Jurkat, Clone E6-1 (cell line): ENCODE results near the gene TBXAS1.

Experiments used
- DNase-seq: peaks from one replicate; pipeline ENCODE4 v3.0.0-alpha.2; 2011; ENCODE audit warnings: low read depth, low spot score
- H3K4me3 ChIP-seq: 2 replicates; pipeline ENCODE4 v1.5.1; 2011; ENCODE audit warnings: mild to moderate bottlenecking, low read length, control low read depth, moderate library complexity

Gene TBXAS1

GRCh38 chr7:139987691-139988516 is 158.8 kb downstream of the TBXAS1 start:
- DNase-seq = no peak
- no peak overlapping the region for H3K4me3 ChIP-seq

DNA sequence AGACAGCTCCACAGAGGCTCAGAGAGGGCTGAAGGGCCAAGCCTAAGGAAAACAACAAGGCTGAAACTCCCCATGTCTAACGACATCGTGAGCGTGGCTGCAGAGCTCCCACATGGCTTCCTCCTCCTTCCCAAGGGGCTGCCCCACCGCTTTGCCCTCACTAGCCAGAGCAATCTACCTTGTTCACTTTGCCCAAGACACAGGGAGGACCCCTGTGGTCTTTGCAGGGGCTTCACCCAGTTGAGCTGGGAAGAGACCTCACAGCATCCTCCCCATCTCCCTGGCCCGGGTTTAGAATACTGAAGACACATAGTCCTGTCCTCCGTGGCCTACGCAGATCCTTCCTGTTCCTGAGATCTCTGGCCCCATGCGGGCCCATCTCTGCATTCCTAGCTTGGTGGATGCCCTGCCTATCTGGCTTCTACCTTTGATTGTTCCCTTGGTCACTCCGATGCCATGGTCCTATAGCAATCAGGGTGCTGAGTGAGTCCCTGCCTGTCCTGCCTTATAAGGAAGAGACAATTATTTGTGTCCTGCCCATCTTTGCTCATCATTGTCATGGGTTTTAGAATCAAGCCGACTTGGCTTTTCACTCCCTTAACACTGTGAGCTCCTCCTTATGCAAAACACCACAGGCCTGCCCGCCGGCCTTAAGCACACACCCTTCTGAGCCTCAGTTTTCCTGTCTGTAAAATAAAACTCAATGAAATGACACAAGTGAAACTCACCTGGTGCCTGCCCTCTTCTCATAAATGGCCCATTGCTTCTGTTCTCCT is 160.5 kb downstream of the TBXAS1 start:
- DNase-seq = no peak
- H3K4me3 ChIP-seq = no peak overlapping the region

GRCh38 chr7:139990142-139990535 is 161.1 kb downstream of the TBXAS1 start:
- no peak overlapping the region for H3K4me3 ChIP-seq
- no peak for DNase-seq

DNA sequence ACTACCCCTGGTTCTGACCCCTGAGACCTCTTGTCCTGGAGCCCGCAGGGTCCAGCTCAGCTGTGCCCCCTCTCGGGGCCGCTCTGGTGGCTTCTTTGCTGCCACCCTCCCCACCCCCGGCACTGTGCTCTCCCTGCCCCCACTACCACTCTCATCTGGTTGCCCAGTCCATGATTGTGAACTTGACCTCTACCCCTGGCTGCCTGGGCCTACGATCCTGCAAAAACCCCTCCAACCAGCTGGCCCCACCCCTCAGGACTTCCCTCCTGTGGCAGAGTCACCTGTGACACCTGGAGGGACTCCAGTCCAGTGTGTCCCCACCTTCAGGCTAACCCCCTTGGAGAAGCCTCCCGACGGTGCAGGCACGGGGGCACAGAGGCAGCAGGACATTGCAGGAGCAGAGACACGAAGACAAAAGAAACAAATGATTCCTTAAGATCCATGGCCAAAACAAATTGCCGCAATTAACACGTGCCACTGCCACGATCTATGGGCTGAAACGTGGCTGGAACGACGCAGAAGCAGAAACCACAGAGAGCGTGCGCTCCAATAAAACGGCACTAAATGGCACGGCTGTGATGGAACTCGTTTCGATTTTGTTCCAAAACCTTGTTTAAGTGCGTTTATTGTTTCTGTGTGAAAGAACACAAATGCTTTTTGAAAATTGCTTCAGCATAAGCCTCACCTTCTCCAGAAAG is 161.7 kb downstream of the TBXAS1 start:
- H3K4me3 ChIP-seq = no peak overlapping the region
- no peak for DNase-seq

- no peak overlapping the region for H3K4me3 ChIP-seq
- no peak for DNase-seq
Observed at GRCh38 chr7:139991269-139991666, 162.2 kb downstream of the TBXAS1 start.

- no peak for DNase-seq
- H3K4me3 ChIP-seq = no peak overlapping the region
Observed at GRCh38 chr7:139991911-139992310, 162.8 kb downstream of the TBXAS1 start.

- no peak for DNase-seq
- no peak overlapping the region for H3K4me3 ChIP-seq
Observed at GRCh38 chr7:139992353-139993044, 163.4 kb downstream of the TBXAS1 start.

GRCh38 chr7:139993169-139993568 is 164.1 kb downstream of the TBXAS1 start:
- no peak overlapping the region for H3K4me3 ChIP-seq
- DNase-seq = no peak

GRCh38 chr7:139993592-139993991 is 164.5 kb downstream of the TBXAS1 start:
- DNase-seq = no peak
- no peak overlapping the region for H3K4me3 ChIP-seq

GRCh38 chr7:139994356-139994755 is 165.3 kb downstream of the TBXAS1 start:
- no peak overlapping the region for H3K4me3 ChIP-seq
- no peak for DNase-seq

DNA sequence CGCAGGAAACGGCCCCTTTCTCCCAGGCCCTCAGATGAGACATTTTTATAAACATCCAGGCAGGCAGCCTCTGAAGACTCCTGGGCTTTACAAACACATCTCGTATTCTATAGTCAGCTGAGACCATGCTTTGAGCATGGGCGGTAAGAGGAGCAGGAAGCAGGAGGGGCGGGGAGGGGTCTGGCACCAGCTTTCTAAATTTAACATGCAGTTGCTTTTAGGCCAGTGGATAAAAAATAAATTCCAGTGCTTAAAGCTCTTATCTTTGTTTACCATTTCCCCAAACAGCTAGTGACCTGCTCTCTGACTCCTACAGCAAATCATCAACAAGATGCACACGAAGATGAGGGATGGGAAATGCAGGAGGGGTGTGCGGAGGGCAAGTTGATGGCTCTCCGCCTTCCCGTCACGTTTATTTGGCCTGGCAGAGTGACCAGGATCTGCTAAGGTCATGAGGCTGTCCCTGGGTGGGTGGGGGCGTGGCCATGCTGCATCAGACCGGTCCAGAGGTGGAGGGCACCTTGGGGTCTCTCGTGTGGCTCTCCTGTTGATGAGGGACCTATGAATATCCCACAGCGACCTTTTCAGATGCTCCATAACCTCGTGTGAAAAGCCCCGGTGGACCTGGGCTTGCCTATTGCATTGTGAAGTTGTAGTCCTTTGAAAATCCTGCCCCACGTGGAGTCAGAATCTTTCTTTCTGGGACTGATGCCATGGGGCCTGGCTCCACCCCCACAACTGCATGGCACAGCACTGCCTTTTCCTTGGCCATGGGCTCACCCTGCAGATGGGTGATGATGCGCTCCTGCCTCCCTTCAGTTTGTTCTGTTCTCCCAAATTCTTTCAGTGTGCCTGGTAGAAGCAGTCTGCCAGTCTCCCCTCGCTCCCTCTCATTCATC is 166.2 kb downstream of the TBXAS1 start:
- DNase-seq = no peak
- H3K4me3 ChIP-seq = no peak overlapping the region

DNA sequence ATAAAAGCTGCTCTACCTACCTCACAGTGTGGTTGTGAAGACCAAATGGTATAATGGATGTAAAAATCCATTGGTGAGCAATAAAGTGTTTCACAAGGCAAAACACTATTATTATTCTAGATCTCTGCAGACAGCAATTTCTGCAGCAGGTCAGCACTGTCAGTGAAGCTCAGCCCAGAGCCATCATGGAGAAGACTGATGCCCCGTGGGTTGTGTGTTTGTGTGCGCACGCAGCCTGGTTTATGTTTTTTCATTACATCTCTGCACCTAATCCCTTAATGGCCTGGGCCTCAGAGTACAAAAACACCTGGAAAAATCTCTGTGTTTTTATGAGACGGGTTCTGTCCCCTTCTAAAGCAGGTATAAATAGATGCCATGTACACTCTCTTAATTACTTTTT is 169.5 kb downstream of the TBXAS1 start:
- H3K4me3 ChIP-seq = no peak overlapping the region
- no peak for DNase-seq

GRCh38 chr7:139999516-139999915 is 170.5 kb downstream of the TBXAS1 start:
- no peak for DNase-seq
- no peak overlapping the region for H3K4me3 ChIP-seq

- no peak for DNase-seq
- H3K4me3 ChIP-seq = no peak overlapping the region
Observed at GRCh38 chr7:140000666-140001268, 171.7 kb downstream of the TBXAS1 start.

DNA sequence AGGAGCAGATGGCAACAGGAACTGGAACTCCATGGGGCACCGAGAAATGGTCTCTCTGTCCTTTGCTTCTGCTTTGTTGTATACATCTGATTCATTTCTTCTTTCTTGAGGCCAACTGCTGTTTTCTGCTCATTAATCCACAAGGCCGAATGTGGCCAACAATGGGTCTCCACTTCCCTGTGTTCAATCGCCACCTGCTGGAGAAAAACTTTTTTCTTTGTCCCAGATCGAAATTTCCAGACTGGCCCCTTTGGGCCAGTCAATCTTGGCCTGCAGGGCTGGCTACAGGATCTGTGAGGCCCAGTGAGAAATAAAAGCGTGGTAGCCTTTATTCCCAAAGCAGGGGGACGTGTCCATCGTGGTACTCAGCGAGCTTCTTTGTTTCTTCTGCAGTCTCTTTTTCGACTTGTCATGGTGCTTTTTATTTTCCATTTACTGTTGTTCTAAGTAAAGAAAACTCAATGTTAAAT is 174.9 kb downstream of the TBXAS1 start:
- DNase-seq = peak; percentile 24
- H3K4me3 ChIP-seq = no peak overlapping the region

DNA sequence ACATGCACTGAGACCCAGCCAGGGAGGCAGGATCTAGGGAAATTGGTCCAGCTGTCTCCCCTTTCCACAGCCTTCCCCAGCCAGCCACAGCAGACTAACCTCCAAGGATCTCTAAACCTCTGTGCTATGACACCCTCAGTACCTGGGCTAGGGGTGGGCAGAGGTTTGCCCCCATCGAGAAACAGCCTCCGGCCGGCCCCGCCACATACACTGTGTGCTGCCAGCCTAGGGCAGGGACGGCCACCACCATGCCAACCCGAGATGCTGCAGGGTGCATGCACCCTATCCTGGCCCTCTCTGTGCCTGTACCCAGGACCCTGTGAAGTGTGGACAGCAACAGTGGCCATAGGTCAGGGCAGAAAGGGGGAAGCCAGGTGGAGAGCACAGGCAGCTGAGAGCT is 175.6 kb downstream of the TBXAS1 start:
- no peak for DNase-seq
- no peak overlapping the region for H3K4me3 ChIP-seq

DNA sequence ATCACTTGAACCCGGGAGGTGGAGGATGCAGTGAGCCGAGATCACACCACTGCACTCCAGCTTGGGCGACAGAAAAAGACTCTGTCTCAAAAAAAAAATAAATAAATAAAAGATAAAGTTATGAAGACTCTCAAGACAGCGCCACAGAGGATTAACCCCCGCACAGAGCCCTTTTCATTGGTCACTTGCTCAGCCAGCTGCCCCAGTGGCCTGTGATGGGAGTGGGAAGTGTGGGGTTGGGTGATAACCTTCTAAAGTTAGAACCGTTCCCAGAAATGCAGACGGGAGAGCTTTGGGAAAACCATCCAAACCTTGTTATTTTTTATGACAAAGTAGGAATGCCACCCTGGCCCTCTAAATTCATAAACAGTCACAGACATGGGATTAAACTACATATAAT is 176.3 kb downstream of the TBXAS1 start:
- DNase-seq = no peak
- no peak overlapping the region for H3K4me3 ChIP-seq
